Prostate gland (tissue), 2 donors: ENCODE data around the gene EGF. TPM values are rescaled to one million over a fixed set of nuclear protein-coding genes. Genes with fewer than 3 reads are reported as not detected.

Experiments
- DNase-seq: peaks from one replicate; pipeline ENCODE4 v3.0.0-alpha.2; 2019; ENCODE audit warnings: low spot score
- H3K27ac ChIP-seq, 2 donors: fragments of 200-600 bp; sonication (generic); 2 replicates each; pipeline ENCODE4 v1.5.1; 2017 to 2019
- H3K27me3 ChIP-seq: fragments of 200-600 bp; sonication (generic); replicated peaks from 2 replicates; pipeline ENCODE4 v1.5.1; 2019; ENCODE audit not compliant: insufficient read depth
- H3K36me3 ChIP-seq, 2 donors: fragments of 200-600 bp; sonication (generic); 1 replicate in 1 of 2; 2 replicates in 1 of 2; pipeline versions ENCODE4 v1.5.1 to v1.8.1; 2017 to 2019
- H3K4me1 ChIP-seq: fragments of 200-600 bp; sonication (generic); replicated peaks from 2 replicates; pipeline ENCODE4 v1.5.1; 2019
- H3K4me3 ChIP-seq, 2 donors: fragments of 200-600 bp; sonication (generic); 2 replicates each; pipeline ENCODE4 v1.5.1; 2017 to 2019
- H3K9me3 ChIP-seq: fragments of 200-600 bp; sonication (generic); 2 replicates; pipeline ENCODE4 v1.5.1; 2017
- CTCF ChIP-seq, 4 experiments: fragments of 200-600 bp in 2 of 4; fragments of 450-650 bp in 2 of 4; sonication (generic) in 2 of 4; IDR thresholded peaks; 1 replicate in 3 of 4; 2 replicates in 1 of 4; pipeline ENCODE4 v1.5.1; 2016 to 2019; ENCODE audit warnings: antibody characterized with exemption in 4 of 4, mild to moderate bottlenecking in 2 of 4, moderate library complexity in 2 of 4
- POLR2A ChIP-seq: fragments of 450-650 bp; IDR thresholded peaks from one replicate; pipeline ENCODE4 v1.6.1; 2016; ENCODE audit warnings: antibody characterized with exemption, mild to moderate bottlenecking
- POLR2AphosphoS5 ChIP-seq: sonication (generic); formaldehyde crosslinking; IDR thresholded peaks from one replicate; pipeline ENCODE4 v1.6.1; 2017; ENCODE audit warnings: antibody characterized with exemption
- WGBS: methylation state at CpG from one replicate; pipeline ENCODE4 v1.1.5; 2018; 5-methylcytosine and 5-hydroxymethylcytosine counted together
- intact Hi-C: fragments of 100-400 bp; cut with DNase I; formaldehyde crosslinking; loops from one replicate; pipeline ENCODE4 v1.14.2; 2022
- total RNA-seq, 2 donors: library from RNA; depleted of rRNA; stranded (reverse); fragments of >200 nt; gene quantifications; one replicate each; pipeline ENCODE4 v1.1.0, GENCODE V29; 2016

EGF gene
- total RNA-seq, 2 donors from 2014 or later: 1.9 to 8.5 TPM

- Histone ChIP-seq H3K36me3 (no peaks in the 10 kb centered on the region), H3K27me3 (no peaks in the 10 kb centered on the region), H3K4me3 (no peak overlapping the region), H3K27ac (no peak overlapping the region), H3K9me3 (no peaks in the 10 kb centered on the region), H3K4me1 (no peaks in the 10 kb centered on the region)
- intact Hi-C loops: no loop called here
- WGBS: 52% methylated on average over 6 of the region's 6 CpGs
- no peak for TF ChIP-seq CTCF (IDR thresholded peaks at IDR 0.05)
- no peak for TF ChIP-seq POLR2A
- no peak for DNase-seq
These were observed 25.6 kb upstream of the EGF start for GRCh38 chr4:109887071-109887470.

- TF ChIP-seq CTCF (IDR thresholded peaks at IDR 0.05) (no peak), POLR2AphosphoS5 (no peak), POLR2A (no peak)
- no peak for DNase-seq
- H3K4me3 ChIP-seq: no peak overlapping the region
- intact Hi-C loops: no loop called here
- no peaks in the 10 kb centered on the region for H3K4me1 ChIP-seq
- H3K9me3 ChIP-seq: no peaks in the 10 kb centered on the region
- no peak overlapping the region for H3K27ac ChIP-seq
- H3K36me3 ChIP-seq: no peaks in the 10 kb centered on the region
- no peaks in the 10 kb centered on the region for H3K27me3 ChIP-seq
These were observed 22.6 kb upstream of the EGF start for GRCh38 chr4:109890076-109890475.

GRCh38 chr4:109902559-109903251 lies 10.0 kb upstream of the EGF start:
- no peak for DNase-seq
- H3K4me1 ChIP-seq: no peaks in the 10 kb centered on the region
- no peaks in the 10 kb centered on the region for H3K36me3 ChIP-seq
- intact Hi-C loops: no loop called here
- TF ChIP-seq CTCF (IDR thresholded peaks at IDR 0.05) (no peak), POLR2AphosphoS5 (no peak), POLR2A (no peak)
- 95% methylated on average over 8 of the region's 8 CpGs for WGBS
- H3K27ac ChIP-seq: no peak overlapping the region
- H3K4me3 ChIP-seq: no peak overlapping the region
- no peaks in the 10 kb centered on the region for H3K9me3 ChIP-seq
- H3K27me3 ChIP-seq: no peaks in the 10 kb centered on the region

- H3K4me3 ChIP-seq: no peak overlapping the region
- H3K27me3 ChIP-seq: no peaks in the 10 kb centered on the region
- no peak for DNase-seq
- no peak overlapping the region for H3K27ac ChIP-seq
- TF ChIP-seq POLR2A (no peak), POLR2AphosphoS5 (no peak), CTCF (IDR thresholded peaks at IDR 0.05) (no peak)
- 17% methylated on average over 1 of the region's 1 CpG for WGBS
- no peaks in the 10 kb centered on the region for H3K4me1 ChIP-seq
- intact Hi-C loops: no loop called here
- no peaks in the 10 kb centered on the region for H3K36me3 ChIP-seq
- no peaks in the 10 kb centered on the region for H3K9me3 ChIP-seq
These were observed 4.0 kb upstream of the EGF start for GRCh38 chr4:109908731-109909130.

- WGBS: 87% methylated on average over 2 of the region's 2 CpGs
- Histone ChIP-seq H3K27ac (no peak overlapping the region), H3K9me3 (no peaks in the 10 kb centered on the region), H3K36me3 (no peaks in the 10 kb centered on the region), H3K27me3 (no peaks in the 10 kb centered on the region), H3K4me3 (no peak overlapping the region), H3K4me1 (no peaks in the 10 kb centered on the region)
- intact Hi-C loops: no loop called here
- no peak for DNase-seq
- TF ChIP-seq POLR2AphosphoS5: no peak
- no peak for TF ChIP-seq POLR2A
- TF ChIP-seq CTCF (IDR thresholded peaks at IDR 0.05): no peak
These were observed 2.4 kb upstream of the EGF start for GRCh38 chr4:109910256-109910655.
